VCaP (cell line): Measurements from ENCODE around the gene TRABD2A.

ENCODE experiments used
- H3K27ac ChIP-seq: fragments of 450-650 bp; 2 replicates; pipeline ENCODE4 v1.5.1; 2017
- TF ChIP-seq, protein P1 (sequence below): fragments of 450-650 bp; conservative IDR thresholded peaks from 2 replicates; pipeline ENCODE4 v1.5.1; 2017; ENCODE audit warnings: mild to moderate bottlenecking, moderate library complexity

The TRABD2A gene

DNA sequence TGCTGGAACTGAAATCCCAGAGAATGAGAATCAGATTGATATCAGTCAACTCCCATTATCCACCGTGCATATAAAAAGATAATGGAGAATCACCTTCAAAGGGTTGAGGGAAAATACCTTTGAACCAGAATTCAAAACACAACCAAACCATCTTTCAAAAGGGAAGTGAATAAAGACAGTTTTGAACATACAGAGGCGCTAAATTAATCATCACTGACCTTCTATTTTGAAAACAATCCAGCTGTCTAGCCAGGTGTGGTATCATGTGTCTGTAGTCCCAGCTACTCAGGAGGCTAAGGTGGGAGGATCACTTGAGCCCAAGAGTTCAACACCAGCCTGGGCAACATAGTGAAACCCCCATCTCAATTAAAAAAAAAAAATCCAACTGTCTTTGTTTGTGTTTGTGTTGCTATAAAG lies 63.6 kb downstream of the TRABD2A start:
- TF ChIP-seq, protein P1, sequence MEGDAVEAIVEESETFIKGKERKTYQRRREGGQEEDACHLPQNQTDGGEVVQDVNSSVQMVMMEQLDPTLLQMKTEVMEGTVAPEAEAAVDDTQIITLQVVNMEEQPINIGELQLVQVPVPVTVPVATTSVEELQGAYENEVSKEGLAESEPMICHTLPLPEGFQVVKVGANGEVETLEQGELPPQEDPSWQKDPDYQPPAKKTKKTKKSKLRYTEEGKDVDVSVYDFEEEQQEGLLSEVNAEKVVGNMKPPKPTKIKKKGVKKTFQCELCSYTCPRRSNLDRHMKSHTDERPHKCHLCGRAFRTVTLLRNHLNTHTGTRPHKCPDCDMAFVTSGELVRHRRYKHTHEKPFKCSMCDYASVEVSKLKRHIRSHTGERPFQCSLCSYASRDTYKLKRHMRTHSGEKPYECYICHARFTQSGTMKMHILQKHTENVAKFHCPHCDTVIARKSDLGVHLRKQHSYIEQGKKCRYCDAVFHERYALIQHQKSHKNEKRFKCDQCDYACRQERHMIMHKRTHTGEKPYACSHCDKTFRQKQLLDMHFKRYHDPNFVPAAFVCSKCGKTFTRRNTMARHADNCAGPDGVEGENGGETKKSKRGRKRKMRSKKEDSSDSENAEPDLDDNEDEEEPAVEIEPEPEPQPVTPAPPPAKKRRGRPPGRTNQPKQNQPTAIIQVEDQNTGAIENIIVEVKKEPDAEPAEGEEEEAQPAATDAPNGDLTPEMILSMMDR: no peak
- H3K27ac ChIP-seq: no peak overlapping the region

DNA sequence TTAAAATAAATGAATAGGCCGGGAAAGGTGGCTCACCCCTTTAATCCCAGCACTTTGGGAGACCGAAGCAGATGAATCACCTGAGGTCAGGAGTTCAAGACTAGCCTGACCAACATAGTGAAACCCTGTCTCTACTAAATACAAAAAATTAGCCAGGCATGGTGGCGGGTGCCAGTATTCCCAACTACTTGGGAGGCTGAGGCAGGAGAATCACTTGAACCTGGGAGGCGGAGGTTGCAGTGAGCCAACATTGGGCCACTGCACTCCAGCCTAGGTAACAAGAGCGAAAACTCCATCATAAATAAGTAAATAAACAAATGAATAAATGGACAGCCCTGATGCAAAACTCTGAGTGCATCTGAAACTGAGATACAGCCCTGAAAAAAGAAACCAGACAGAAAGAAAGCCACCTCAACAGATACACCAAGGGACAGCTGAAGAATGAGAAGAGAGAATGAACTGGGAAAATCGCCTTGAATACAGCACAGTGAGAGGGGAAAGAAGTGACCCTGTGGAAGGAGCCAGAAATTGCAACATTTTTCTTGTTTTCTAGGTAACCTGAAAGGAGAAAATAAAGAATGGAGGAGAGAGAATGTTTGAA lies 64.4 kb downstream of the TRABD2A start:
- TF ChIP-seq, protein P1: no peak
- H3K27ac ChIP-seq: no peak overlapping the region

DNA sequence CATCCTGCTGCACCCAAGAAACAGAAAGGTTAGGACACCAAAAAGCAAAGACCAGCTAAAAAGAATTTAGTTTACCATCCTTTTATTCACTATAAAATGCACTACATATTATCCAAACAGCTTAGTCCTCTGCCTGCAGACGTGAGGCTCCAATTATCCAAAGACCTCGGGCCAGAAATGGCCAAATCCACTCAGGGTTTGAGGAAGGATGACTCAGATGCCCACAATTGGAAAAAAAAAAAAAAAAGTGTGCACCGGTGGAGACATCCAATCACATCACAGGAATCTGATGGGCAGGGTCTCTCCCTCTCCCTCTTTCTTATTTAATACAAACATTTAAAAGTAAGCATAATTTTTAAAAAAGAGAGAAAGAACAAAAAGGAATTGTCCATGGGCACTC lies 65.7 kb downstream of the TRABD2A start:
- H3K27ac ChIP-seq: no peak overlapping the region
- TF ChIP-seq, protein P1: no peak

DNA sequence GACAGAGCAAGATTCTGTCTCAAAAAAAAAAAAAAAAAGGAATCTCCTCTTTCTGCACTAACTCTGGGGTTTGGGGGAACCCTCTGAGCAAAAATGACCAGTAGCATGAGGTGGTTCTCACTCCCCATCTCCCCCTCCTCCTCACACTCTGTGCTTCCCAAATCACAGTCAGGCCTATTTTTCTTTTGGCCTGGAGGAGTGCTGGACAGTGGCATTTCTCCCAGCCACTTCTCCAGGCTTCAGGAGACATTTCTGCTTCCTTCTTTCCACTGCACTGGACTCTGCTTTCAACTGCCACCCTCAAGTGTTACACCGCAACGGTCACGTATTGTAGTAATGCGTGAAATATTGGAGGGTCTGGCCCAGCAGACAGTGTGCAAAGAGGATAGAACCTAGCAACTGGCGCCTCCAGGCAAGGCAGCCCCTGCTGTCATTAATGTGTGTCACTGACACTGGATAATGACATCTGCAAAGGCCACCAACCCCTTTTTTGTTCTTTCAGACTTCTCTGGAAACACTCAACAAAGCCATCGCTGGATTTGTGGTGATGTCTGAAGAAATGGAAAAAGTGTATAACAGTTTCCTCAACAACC lies 68.9 kb downstream of the TRABD2A start:
- TF ChIP-seq, protein P1: no peak

DNA sequence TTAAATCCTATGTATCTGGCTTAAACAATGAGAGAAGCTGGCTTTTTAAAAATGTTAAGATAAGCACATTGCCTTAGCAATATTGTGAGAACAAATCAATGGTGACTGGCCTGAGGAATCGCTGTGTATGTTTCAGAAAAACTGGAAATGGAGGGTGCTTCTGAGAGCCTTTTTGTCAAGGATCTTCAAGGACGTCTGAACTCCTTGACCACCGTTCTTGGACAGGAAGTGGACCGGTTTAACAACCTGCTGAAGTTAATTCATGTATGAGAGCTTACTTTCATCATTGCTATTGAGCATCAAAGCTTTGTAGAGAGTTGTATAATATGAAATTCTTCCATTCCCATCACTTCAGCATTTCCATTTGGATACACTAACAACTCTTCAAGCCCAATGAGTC lies 72.6 kb downstream of the TRABD2A start:
- H3K27ac ChIP-seq: no peak overlapping the region
- TF ChIP-seq, protein P1: no peak

More for the DNA sequence above, 68.9 kb downstream of the TRABD2A start:
- H3K27ac ChIP-seq: no peak overlapping the region

DNA sequence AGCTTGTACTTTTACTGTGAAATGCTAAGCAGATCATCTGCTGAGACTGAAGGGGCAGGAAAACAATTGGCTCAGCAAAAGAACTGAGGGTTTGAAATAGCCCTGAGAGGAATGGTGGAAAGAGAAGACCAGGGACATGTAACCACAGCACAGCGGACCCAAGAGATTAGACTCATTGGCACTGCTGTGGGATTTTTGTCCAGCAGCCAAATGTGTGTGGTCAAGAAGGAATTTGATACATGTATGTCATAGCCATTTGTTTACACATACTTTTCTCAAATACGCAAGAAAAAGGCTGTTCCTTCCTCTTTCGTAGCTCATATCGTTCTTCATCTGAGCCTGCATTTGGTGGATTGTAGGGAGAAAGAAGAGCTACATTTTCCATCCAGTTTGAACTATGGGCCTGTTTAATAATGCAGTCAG lies 73.8 kb downstream of the TRABD2A start:
- TF ChIP-seq, protein P1: no peak
- no peak overlapping the region for H3K27ac ChIP-seq

DNA sequence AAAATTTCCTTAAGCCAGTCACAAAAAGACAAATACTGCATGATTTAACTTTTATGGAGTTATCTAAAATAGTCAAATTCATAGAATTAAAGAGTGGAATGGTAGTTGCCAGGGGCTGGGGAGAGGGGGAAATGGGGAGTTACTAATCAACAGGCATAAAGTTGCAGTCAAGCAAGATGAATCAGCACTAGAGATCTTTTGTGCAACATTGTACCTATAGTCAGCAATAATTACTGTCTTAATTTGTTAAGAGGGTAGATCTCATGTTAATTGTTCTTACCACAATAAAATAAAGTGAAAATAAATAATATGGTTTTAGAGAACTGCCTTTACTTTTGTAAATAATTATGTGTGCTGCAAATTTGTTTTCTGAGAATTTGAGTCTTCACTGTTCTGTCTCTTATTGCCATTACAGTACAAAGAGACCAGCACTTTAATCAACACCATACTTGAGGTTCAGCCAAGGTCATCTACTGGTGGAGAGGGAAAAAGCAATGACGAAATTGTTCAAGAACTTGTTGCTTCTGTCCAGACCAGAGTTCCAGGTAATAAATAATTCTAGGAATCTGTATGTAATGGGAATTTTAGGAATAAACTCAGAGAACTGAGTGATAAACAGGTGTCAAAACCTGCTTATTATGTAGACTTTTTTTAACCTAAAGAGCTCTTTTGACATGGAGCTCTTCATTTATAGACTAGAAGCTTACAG lies 75.5 kb downstream of the TRABD2A start:
- TF ChIP-seq, protein P1: no peak
- no peak overlapping the region for H3K27ac ChIP-seq
